Skin epidermis (tissue), 12 donors: ENCODE measurements around the gene ORC4.

Experiments
- H3K27ac ChIP-seq, 21 experiments: fragments of 200-600 bp; sonication (generic) in 11 of 21; one replicate each; pipeline ENCODE4 v1.5.0; 2020; ENCODE audit warnings: mild to moderate bottlenecking in 3 of 21, inconsistent platforms in 2 of 21, moderate library complexity in 2 of 21
- H3K4me3 ChIP-seq, 7 experiments: fragments of 200-600 bp; sonication (generic) in 2 of 7; one replicate each; pipeline ENCODE4 v1.5.0; 2020; ENCODE audit warnings: inconsistent platforms in 2 of 7, mild to moderate bottlenecking in 2 of 7, moderate library complexity in 1 of 7

The ORC4 gene

GRCh38 chr2:148020111-148021058 lies at the start of gene ORC4:
Gene ORC4, minus strand, starts transcription at chr2:148020737. Its CDS starts 44,779 bp downstream, at chr2:147975958.
- H3K4me3 ChIP-seq: peak within 1 kb of the TSS; percentile 58 to 89 (median 79)
- peak within 1 kb of the TSS; percentile 76 to 97 (median 95) for H3K27ac ChIP-seq

GRCh38 chr2:148067801-148068200 lies 47.3 kb upstream of the ORC4 start:
- H3K27ac ChIP-seq: no peak overlapping the region
- H3K4me3 ChIP-seq: no peak overlapping the region

- H3K4me3 ChIP-seq: no peak overlapping the region
- H3K27ac ChIP-seq: no peak overlapping the region
Observed at GRCh38 chr2:148065936-148066335, 45.4 kb upstream of the ORC4 start.

DNA sequence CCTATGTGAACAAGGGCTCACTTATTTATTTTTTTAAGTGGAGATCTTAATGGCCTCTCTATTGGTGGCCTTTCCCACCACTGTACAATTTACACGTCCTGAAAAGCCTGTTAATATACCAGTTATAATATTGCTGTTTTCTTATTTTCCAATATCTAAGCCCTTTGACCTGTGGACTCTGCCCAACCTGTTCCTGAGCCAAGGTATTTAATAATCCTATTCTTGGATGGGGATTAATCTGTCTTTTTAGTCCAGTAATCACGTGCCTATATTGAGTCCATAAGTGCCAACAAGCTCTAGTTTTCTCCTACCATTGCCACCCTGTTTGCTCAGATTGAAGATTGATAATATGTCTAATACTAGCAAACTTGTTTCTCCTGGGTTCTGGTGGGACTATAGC lies 43.1 kb upstream of the ORC4 start:
- Histone ChIP-seq H3K27ac (no peak overlapping the region), H3K4me3 (no peak overlapping the region)

DNA sequence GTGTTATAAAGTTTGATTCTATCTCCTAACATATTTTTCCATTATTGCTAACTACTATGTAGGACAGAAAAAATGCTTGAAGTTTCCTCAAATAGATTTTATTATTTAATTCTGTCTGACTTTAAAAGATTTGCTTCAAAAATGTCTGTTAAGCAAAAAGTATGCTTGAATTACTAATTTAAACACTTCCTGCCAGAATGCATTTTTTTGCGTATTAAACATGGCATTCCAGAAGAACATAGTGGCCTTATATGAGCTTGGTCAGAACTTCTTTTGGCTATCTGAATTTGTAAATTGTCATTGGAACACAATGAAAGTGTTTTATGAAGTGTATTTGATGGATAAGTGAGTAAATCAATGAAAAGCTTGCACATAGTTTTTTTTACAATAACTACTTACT lies 38.1 kb upstream of the ORC4 start:
- H3K27ac ChIP-seq: no peak overlapping the region
- H3K4me3 ChIP-seq: no peak overlapping the region

DNA sequence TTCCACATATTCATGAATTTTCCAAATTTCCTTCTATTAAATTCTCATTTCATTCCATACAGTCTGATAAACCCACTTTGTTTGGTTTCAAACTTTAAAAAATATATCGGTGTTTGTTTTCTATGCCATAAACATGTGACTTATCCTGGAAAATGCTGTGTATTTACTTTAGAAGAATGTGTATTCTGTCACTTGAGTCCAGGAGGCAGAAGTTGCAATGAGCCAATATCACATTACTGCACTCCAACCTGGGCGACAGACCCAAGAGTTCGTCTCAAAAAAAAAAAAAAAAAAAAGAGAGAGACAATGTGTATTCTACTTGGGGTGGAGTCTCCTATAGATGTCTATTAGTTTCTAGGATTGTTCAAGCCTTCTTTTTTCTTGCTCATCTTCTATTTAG lies 32.1 kb upstream of the ORC4 start:
- no peak overlapping the region for H3K27ac ChIP-seq
- no peak overlapping the region for H3K4me3 ChIP-seq

DNA sequence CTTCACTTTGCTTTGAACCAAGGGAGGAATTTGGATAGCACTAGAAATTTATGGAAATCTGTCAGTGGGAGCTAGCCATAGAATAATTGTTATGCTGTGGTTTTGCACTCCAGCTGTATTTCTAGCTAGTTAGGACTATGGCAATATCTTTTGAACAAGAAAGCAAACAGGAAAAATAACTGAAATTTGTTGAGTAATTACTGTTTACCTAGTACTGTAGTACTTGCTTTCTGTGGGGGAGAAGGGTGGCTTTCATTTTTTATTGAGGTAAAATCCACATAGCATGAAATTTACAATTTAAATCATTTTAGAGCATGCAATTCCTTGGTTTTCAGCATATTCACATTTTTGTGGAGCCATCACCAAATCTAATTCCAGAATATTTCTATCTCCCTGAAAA lies 28.7 kb upstream of the ORC4 start:
- H3K27ac ChIP-seq: no peak overlapping the region
- H3K4me3 ChIP-seq: no peak overlapping the region

DNA sequence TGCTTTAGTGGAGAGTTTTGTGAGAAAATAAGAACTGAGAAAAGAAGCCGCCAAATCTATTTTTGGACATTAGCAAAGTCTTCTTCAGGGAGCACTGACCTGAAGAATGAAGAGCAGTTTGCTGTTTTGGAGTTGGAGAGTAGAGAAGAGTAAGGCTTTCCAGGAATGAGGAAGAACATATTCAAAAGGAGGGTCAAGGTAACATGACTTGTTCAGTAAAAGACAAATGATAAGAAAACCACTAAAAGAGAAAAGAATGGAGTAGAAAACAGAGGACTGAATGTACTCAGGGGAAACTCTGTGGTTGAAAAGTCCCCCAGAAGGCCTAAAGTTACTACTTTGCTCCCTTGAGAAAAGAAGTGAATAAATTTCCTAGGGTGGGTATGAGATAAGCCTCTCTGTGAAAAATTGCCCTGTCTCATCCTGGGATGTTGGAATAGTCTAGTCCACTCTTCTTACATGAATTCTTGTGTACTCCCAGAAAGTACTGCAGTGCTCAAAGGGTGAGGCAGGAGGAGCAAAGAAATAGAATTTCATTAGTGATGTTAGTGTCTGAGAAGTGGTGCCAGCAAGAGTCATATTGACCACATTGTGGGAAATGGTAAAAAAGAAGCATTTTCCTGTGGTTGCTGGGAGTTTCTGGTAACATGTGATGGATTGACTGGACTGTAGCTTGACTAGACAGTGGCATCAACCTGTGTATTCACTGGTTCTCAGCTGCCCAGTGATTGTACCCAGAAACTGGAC lies 28.1 kb upstream of the ORC4 start:
- Histone ChIP-seq H3K27ac (no peak overlapping the region), H3K4me3 (no peak overlapping the region)

- Histone ChIP-seq H3K4me3 (no peak overlapping the region), H3K27ac (no peak overlapping the region)
Observed at GRCh38 chr2:148046802-148047201, 26.3 kb upstream of the ORC4 start.

DNA sequence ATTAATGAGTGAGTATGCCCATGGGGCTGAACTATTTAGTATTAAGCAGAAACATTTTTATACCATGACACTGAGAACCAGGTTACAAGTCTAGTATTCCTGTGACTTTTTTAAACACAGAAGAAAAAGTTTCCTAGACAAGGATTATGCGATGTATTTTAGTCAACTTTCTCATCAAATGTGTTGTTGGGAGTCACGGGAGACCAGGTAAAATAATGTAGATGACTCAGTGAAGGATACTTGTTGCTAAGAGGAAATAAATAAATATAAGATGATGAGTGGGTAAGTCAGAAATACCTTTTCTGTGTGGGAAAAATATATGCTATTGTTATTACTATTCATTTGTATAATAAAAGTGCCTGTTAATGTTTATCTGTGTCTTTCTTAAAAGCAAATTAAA lies 23.8 kb upstream of the ORC4 start:
- Histone ChIP-seq H3K27ac (no peak overlapping the region), H3K4me3 (no peak overlapping the region)

- Histone ChIP-seq H3K4me3 (no peak overlapping the region), H3K27ac (no peak overlapping the region)
Observed at GRCh38 chr2:148042219-148042618, 21.7 kb upstream of the ORC4 start.

DNA sequence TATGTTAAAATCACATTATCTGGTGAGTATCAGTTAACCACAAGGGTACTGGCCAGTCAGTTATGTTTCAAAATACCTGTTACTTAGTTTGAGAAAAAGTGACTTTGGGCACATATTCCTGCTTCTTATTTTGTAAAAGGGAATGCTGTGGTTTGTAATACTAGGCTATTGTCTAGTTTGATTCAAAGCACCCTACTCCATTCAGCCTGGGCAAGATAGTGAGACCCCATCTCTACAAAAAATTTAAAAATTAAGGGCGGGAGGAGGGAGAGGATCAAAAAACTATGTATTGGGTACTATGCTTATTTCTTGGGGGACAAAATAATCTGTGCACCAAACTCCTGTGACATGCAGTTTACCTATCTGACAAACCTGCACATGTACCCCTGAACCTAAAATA lies 19.2 kb upstream of the ORC4 start:
- H3K27ac ChIP-seq: no peak overlapping the region

GRCh38 chr2:148032215-148032614 lies 11.7 kb upstream of the ORC4 start:
- H3K27ac ChIP-seq: no peak overlapping the region

More for the DNA sequence above, 19.2 kb upstream of the ORC4 start:
- H3K4me3 ChIP-seq: no peak overlapping the region

GRCh38 chr2:148031152-148031551 lies 10.6 kb upstream of the ORC4 start:
- Histone ChIP-seq H3K4me3 (no peak overlapping the region), H3K27ac (no peak overlapping the region)

More at GRCh38 chr2:148032215-148032614, 11.7 kb upstream of the ORC4 start:
- no peak overlapping the region for H3K4me3 ChIP-seq

- Histone ChIP-seq H3K4me3 (no peak overlapping the region), H3K27ac (no peak overlapping the region)
Observed at GRCh38 chr2:148028781-148029180, 8.2 kb upstream of the ORC4 start.

GRCh38 chr2:148027822-148028221 lies 7.3 kb upstream of the ORC4 start:
- H3K4me3 ChIP-seq: no peak overlapping the region
- H3K27ac ChIP-seq: no peak overlapping the region

DNA sequence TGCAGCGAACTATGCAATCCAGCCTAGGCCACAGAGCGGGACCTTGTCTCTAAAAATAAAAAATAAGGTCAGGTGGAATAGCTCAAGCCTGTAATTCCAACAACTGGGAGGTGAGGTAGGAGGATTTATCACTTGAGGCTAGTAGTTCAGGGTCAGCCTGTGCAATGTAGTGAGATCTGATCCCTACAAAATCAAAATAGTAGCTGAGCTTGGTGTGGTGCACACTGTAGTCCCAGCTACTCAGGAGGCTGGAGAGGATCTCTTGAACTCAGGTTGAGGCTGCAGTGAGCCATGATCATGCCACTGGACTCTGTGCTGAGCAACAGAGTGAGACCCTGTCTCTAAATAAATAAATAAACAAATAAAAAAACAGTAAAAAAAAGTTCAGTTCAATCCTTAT lies 6.0 kb upstream of the ORC4 start:
- no peak overlapping the region for H3K4me3 ChIP-seq
- no peak overlapping the region for H3K27ac ChIP-seq

- no peak overlapping the region for H3K4me3 ChIP-seq
- no peak overlapping the region for H3K27ac ChIP-seq
Observed at GRCh38 chr2:148023861-148024260, 3.3 kb upstream of the ORC4 start.

DNA sequence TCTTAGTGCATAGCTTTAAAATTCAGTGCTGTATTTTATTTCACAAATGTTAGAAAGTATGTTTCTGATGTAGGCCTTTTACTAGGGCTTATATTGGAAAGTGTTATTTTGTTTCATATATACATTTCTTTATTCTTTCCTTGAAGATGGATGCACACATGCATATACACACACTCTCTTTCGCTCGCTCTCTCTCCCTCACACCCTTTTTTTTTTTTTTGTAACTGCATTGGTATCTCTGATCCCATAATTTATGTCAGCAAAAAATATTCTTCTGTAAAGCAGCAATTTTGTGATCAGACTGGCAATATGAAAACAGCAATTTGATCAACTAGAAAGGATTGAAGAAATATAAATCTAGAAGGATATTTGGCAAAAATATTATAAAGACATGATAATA lies 2.3 kb upstream of the ORC4 start:
- peak overlapping the region in 2 of 21 experiments; percentile 2 to 95 for H3K27ac ChIP-seq

DNA sequence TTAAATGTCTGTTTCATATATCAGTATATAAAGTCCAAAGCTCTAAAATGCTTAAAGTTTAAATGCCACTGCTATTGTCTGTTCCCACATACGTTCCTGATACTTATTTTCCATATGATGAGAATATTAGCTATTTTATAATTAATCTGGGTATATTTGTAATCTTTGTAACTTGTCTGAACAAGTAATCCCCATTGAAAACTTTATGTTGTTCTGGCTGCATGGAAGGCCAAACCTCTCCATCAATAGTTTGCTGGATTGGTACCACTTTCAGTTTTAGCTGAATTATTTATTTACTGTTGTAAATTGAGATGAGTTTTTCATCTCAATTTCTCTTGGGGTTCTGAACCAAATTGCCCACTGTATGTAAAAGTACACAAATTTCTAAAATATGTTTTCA lies 1.8 kb upstream of the ORC4 start:
- Histone ChIP-seq H3K4me3 (peak overlapping the region; percentile 58 to 89 (median 79)), H3K27ac (peak overlapping the region in 11 of 21 experiments; percentile 88 to 97 (median 95))

More for the DNA sequence above, 2.3 kb upstream of the ORC4 start:
- no peak overlapping the region for H3K4me3 ChIP-seq

DNA sequence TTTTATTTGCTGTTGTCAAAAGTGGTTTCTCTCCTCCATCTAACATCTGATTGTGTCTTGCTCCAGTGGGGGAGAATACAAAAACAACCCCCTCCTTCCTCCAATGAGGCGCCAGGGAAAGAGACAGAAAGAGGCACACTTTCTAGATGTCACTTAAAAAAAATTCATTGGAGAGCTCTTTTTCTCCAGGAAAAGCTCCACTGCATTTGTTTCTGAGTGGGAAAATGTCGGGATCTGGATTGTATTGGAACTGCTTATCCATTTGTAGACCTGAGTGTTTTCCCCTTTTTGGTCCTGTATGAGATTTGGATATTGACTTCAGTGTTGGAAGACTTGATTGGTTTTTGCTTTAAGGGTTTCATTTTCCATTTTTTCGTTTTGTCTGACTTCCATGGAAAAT lies 1.3 kb upstream of the ORC4 start:
- peak overlapping the region; percentile 76 to 97 (median 95) for H3K27ac ChIP-seq
- peak overlapping the region; percentile 58 to 89 (median 79) for H3K4me3 ChIP-seq
